Stimulated activated memory B cell treated with anti-CD40 and anti-IgM and Interleukin-4, amounts not matched to agents 10 μg/mL and 1 μg/mL and 100 μg/mL, for 72 hours (primary cell): Measurements from ENCODE around the gene CLC.
A peak's percentile ranks its signal among the peaks of the same experiment; 100 is the strongest.
"Not testable (repeated sequence)": the region's sequence is repeated elsewhere in the genome, so short reads cannot be mapped to it uniquely, and the experiment has no call there.

Experiments
- ATAC-seq: fragments of 150-1000 bp; cut with Tn5 transposase; 2 replicates; pipeline ENCODE4 v1.10.0; 2021
- H3K27ac Mint-ChIP-seq: one replicate; pipeline ENCODE4 v1.8.0; 2022; ENCODE audit warnings: mild to moderate bottlenecking, mixed read lengths
- H3K27me3 Mint-ChIP-seq: one replicate; pipeline ENCODE4 v1.8.0; 2022; ENCODE audit warnings: mixed read lengths
- H3K36me3 Mint-ChIP-seq: one replicate; pipeline ENCODE4 v1.8.0; 2022; ENCODE audit warnings: mixed read lengths
- H3K4me1 Mint-ChIP-seq: one replicate; pipeline ENCODE4 v1.8.0; 2022; ENCODE audit warnings: mixed read lengths
- H3K4me3 Mint-ChIP-seq: one replicate; pipeline ENCODE4 v1.8.0; 2022; ENCODE audit warnings: mild to moderate bottlenecking, moderate library complexity, mixed read lengths
- H3K9me3 Mint-ChIP-seq: one replicate; pipeline ENCODE4 v1.8.0; 2022; ENCODE audit warnings: mixed read lengths

The CLC gene

GRCh38 chr19:39705578-39706188 is 32.1 kb downstream of the CLC start:
- no peaks in the 10 kb centered on the region for H3K9me3 Mint-ChIP-seq

GRCh38 chr19:39704181-39705044 is 33.4 kb downstream of the CLC start, which contains the start of gene LGALS14:
Gene LGALS14, plus strand, starts transcription at chr19:39704481. Its CDS starts 48 bp downstream, at chr19:39704529.
- Mint-ChIP-seq H3K27me3 (peaks cover 34% of the 10 kb centered on the region), H3K36me3 (no peaks in the 10 kb centered on the region), H3K9me3 (no peaks in the 10 kb centered on the region), H3K4me3 (no peak within 1 kb of the TSS), H3K4me1 (no peaks in the 10 kb centered on the region), H3K27ac (no peak within 1 kb of the TSS)
- ATAC-seq: peak; percentile 54

More at GRCh38 chr19:39705578-39706188, 32.1 kb downstream of the CLC start:
- Mint-ChIP-seq H3K27me3 (peaks cover 26% of the 10 kb centered on the region), H3K36me3 (no peaks in the 10 kb centered on the region), H3K27ac (no peak overlapping the region), H3K4me3 (no peak overlapping the region), H3K4me1 (no peaks in the 10 kb centered on the region)
- no peak for ATAC-seq

GRCh38 chr19:39701291-39701690 is 36.5 kb downstream of the CLC start:
- Mint-ChIP-seq H3K27me3 (peaks cover 60% of the 10 kb centered on the region), H3K36me3 (no peaks in the 10 kb centered on the region), H3K4me3 (no peak overlapping the region), H3K4me1 (no peaks in the 10 kb centered on the region), H3K9me3 (no peaks in the 10 kb centered on the region), H3K27ac (no peak overlapping the region)
- ATAC-seq: no peak

- no peak for ATAC-seq
- Mint-ChIP-seq H3K27ac (no peak overlapping the region), H3K36me3 (no peaks in the 10 kb centered on the region), H3K9me3 (no peaks in the 10 kb centered on the region), H3K4me1 (no peaks in the 10 kb centered on the region), H3K27me3 (peaks cover 73% of the 10 kb centered on the region), H3K4me3 (no peak overlapping the region)
Observed at GRCh38 chr19:39698535-39698934, 39.3 kb downstream of the CLC start.

- no peaks in the 10 kb centered on the region for H3K36me3 Mint-ChIP-seq
- H3K4me1 Mint-ChIP-seq: no peaks in the 10 kb centered on the region
- no peak overlapping the region for H3K27ac Mint-ChIP-seq
- no peak overlapping the region for H3K4me3 Mint-ChIP-seq
- H3K9me3 Mint-ChIP-seq: no peaks in the 10 kb centered on the region
- no peak for ATAC-seq
- peaks cover 77% of the 10 kb centered on the region for H3K27me3 Mint-ChIP-seq
Observed at GRCh38 chr19:39696387-39696786, 41.4 kb downstream of the CLC start.

- no peaks in the 10 kb centered on the region for H3K4me1 Mint-ChIP-seq
- no peaks in the 10 kb centered on the region for H3K9me3 Mint-ChIP-seq
- no peak overlapping the region for H3K27ac Mint-ChIP-seq
- ATAC-seq: no peak
- no peaks in the 10 kb centered on the region for H3K36me3 Mint-ChIP-seq
- peaks cover 82% of the 10 kb centered on the region for H3K27me3 Mint-ChIP-seq
- H3K4me3 Mint-ChIP-seq: no peak overlapping the region
Observed at GRCh38 chr19:39695759-39696158, 42.1 kb downstream of the CLC start.

- Mint-ChIP-seq H3K27ac (no peak overlapping the region), H3K4me1 (peaks cover 6% of the 10 kb centered on the region)
- no peak for ATAC-seq
Observed at GRCh38 chr19:39692822-39693221, 45.0 kb downstream of the CLC start.

GRCh38 chr19:39692166-39692565 is 45.7 kb downstream of the CLC start:
- no peak for ATAC-seq
- H3K4me3 Mint-ChIP-seq: no peak overlapping the region
- no peak overlapping the region for H3K27ac Mint-ChIP-seq
- no peaks in the 10 kb centered on the region for H3K36me3 Mint-ChIP-seq
- H3K9me3 Mint-ChIP-seq: no peaks in the 10 kb centered on the region
- H3K4me1 Mint-ChIP-seq: peaks cover 6% of the 10 kb centered on the region
- peaks cover 74% of the 10 kb centered on the region for H3K27me3 Mint-ChIP-seq

More at GRCh38 chr19:39692822-39693221, 45.0 kb downstream of the CLC start:
- Mint-ChIP-seq H3K9me3 (no peaks in the 10 kb centered on the region), H3K4me3 (no peak overlapping the region), H3K36me3 (no peaks in the 10 kb centered on the region), H3K27me3 (peaks cover 80% of the 10 kb centered on the region)

GRCh38 chr19:39688637-39689036 is 49.2 kb downstream of the CLC start:
- not testable (repeated sequence) for H3K9me3 Mint-ChIP-seq, H3K36me3 Mint-ChIP-seq, H3K4me1 Mint-ChIP-seq, H3K27ac Mint-ChIP-seq, ATAC-seq, H3K4me3 Mint-ChIP-seq
- H3K27me3 Mint-ChIP-seq: peaks cover 59% of the 10 kb centered on the region

GRCh38 chr19:39686739-39687138 is 51.1 kb downstream of the CLC start:
- no peaks in the 10 kb centered on the region for H3K36me3 Mint-ChIP-seq
- H3K27ac Mint-ChIP-seq: no peak overlapping the region
- peaks cover 48% of the 10 kb centered on the region for H3K27me3 Mint-ChIP-seq
- no peaks in the 10 kb centered on the region for H3K9me3 Mint-ChIP-seq
- no peak for ATAC-seq
- H3K4me3 Mint-ChIP-seq: no peak overlapping the region
- peaks cover 6% of the 10 kb centered on the region for H3K4me1 Mint-ChIP-seq

- H3K36me3 Mint-ChIP-seq: no peaks in the 10 kb centered on the region
- H3K27me3 Mint-ChIP-seq: peaks cover 39% of the 10 kb centered on the region
- no peaks in the 10 kb centered on the region for H3K9me3 Mint-ChIP-seq
- H3K4me3 Mint-ChIP-seq: no peak overlapping the region
- ATAC-seq: no peak
- no peak overlapping the region for H3K27ac Mint-ChIP-seq
- H3K4me1 Mint-ChIP-seq: peaks cover 11% of the 10 kb centered on the region
Observed at GRCh38 chr19:39684267-39684666, 53.6 kb downstream of the CLC start.

- ATAC-seq: no peak
- H3K27me3 Mint-ChIP-seq: peaks cover 26% of the 10 kb centered on the region
Observed at GRCh38 chr19:39681416-39681815, 56.4 kb downstream of the CLC start.

More at GRCh38 chr19:39681416-39681815, 56.4 kb downstream of the CLC start:
- Mint-ChIP-seq H3K9me3 (no peaks in the 10 kb centered on the region), H3K4me3 (no peak overlapping the region), H3K27ac (no peak overlapping the region), H3K36me3 (no peaks in the 10 kb centered on the region), H3K4me1 (peaks cover 10% of the 10 kb centered on the region)
